C4-2B (cell line): Measurements from ENCODE around the gene HOXB5.

ENCODE experiments used
- ZFX ChIP-seq: fragments of 450-650 bp; IDR thresholded peaks from 2 replicates; pipeline ENCODE4 v1.6.1; 2017
- TF ChIP-seq, protein P1 (sequence below): fragments of 450-650 bp; conservative IDR thresholded peaks from 2 replicates; pipeline ENCODE4 v1.5.1; 2017; ENCODE audit warnings: mild to moderate bottlenecking

DNA sequence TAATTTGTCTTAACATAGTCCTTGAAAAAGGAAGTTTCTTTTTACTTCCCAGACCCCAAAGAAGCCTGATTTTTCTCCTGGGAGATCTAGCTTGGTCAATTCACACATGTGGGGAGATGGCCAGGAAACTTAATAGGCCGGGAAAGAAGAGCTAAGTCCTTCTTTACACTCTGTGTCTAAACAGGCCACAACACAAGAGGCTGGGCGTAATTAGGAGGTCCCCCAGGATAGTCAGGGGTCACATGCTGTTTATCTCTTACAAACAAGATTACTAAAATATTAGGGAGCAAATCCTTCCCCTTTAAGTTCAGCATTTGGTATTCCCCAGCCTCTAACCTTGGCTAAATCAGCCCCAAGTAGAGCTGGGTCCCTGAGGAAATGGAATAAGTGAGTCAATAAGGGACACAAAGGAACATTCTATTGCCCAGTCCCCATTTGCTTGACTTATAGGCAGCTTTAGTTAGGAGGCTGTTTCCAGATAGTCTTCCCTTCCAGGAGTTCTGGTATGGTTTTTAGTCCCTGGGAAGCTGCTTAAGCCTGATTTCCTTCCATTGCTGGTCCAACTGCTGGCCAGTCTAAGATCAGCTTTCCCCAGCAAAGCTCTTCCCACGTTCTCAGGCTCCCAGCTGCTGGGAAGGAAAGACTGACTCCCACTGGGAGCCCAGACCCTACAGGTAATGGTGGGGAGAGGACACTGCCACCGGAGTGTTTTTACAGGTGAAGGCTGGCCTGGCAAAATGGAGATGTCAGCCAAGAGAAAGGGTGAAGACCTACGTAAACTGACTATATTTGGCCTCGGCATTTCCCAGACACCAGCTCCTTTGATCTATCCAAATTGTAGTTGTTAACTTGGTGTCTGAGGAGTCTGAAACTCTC lies 46.6 kb upstream of the HOXB5 start:
- TF ChIP-seq ZFX, result no peak
- TF ChIP-seq, protein P1, sequence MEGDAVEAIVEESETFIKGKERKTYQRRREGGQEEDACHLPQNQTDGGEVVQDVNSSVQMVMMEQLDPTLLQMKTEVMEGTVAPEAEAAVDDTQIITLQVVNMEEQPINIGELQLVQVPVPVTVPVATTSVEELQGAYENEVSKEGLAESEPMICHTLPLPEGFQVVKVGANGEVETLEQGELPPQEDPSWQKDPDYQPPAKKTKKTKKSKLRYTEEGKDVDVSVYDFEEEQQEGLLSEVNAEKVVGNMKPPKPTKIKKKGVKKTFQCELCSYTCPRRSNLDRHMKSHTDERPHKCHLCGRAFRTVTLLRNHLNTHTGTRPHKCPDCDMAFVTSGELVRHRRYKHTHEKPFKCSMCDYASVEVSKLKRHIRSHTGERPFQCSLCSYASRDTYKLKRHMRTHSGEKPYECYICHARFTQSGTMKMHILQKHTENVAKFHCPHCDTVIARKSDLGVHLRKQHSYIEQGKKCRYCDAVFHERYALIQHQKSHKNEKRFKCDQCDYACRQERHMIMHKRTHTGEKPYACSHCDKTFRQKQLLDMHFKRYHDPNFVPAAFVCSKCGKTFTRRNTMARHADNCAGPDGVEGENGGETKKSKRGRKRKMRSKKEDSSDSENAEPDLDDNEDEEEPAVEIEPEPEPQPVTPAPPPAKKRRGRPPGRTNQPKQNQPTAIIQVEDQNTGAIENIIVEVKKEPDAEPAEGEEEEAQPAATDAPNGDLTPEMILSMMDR, result no peak
